ENCODE results near the gene PTPRD.
A peak's percentile ranks its signal among the peaks of the same experiment; 100 is the strongest.

PTPRD gene

GRCh38 chr9:9754186-9754585 is 858.6 kb downstream of the PTPRD start:
- DNase-seq (ENCODE audit: low read depth, low spot score), result no peak

DNA sequence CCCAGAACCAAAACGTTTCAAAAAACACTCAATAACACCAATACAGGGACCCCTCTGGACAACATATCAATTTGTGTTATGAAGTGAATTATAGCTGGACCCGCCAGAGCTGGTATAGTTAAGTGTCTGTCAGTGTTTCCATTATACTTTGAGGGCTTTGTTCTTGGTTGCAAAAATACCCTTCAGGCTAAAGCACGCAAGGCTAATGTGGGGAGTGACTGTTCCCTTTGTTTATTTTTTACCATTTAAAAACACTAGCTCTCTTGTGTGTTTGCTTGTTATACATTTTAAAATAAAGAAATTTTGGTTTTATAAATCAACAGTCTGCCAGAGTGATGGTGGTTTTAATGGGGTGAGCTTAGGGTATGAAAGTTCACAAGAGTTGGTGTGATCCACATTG is 859.5 kb downstream of the PTPRD start:
- no peak for DNase-seq (ENCODE audit: low read depth, low spot score)

DNA sequence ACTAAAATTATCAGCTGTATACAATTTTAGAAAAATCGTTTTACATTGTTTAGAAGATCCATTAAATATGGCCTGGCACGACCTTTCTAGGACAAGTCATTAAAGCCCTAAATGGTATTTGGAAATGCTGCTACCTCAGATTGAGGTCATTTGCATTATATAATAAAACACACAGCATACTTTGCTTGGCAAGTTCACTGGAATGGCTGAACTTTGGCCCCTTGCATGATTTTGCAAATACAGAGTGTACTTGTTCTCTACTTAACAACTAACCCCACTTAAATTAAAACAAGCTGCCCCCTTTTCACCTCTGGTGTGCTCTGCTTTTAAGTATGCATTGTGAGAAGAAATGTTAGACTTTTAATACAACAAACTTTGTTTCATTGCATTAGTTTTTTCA is 860.1 kb downstream of the PTPRD start:
- DNase-seq (ENCODE audit: low read depth, low spot score), result no peak

DNA sequence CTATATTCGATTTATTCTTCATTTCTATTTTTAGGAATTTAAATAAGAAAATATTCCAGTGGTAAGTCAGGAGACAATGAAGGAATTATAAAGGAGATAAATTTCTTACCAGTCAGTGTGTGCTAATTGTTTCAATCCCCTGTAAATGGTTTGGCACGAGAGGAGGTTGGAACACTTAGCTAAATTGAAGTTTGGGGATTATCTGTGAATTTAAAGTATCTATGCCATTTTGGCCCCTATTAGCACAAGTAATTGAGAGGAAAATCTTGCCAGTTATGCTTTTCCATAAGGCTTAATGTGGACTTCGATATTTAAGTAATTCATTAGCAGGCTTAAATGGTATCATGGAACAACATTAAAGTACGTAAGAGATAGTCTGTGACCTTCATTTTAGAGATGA is 860.8 kb downstream of the PTPRD start:
- DNase-seq (ENCODE audit: low read depth, low spot score), result no peak

- DNase-seq (ENCODE audit: low read depth, low spot score), result no peak
These were observed 862.1 kb downstream of the PTPRD start for GRCh38 chr9:9750719-9751118.

DNA sequence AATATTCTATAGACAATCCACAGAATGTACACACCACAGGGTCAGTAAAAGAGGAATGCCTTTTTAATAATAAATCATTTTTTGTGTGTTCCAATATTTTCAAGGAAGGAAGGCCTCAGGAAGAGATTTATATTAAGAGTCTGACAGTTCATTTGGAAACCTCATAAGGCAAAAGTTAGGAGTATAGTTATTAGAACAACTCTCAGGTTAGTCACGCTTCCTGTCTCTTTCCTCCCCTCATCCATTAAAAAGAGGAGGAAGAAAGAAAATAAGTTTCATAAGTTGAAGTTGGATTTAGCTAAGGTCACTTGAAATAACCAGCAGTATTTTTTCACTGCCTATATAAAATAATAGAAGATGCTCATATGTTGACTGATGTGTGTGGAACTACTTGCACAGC is 863.2 kb downstream of the PTPRD start:
- no peak for DNase-seq (ENCODE audit: low read depth, low spot score)

- DNase-seq (ENCODE audit: low read depth, low spot score), result peak; percentile 42
These were observed 865.0 kb downstream of the PTPRD start for GRCh38 chr9:9747787-9748186.

DNA sequence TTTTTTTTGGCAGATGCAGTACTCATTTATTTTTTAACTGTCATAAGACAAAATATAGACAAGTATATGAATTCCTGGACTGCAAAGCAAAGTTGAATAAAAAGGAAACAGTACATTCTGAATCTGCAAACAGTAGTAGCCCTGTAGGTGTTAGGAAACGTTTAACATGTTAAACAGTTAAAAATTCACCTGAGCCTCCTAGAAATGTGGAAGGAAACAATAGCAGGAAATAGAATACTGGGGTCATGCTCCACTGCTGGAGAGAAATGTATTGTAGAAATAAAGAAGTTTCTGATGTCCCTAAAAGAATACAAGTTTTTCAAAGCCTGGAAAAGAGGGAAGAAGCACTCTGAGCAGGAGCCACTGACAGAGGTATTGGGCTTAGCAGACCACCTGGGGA is 866.0 kb downstream of the PTPRD start:
- DNase-seq (ENCODE audit: low read depth, low spot score), result no peak

- DNase-seq (ENCODE audit: low read depth, low spot score), result no peak
These were observed 869.0 kb downstream of the PTPRD start for GRCh38 chr9:9743822-9744221.

GRCh38 chr9:9730174-9730573 is 882.6 kb downstream of the PTPRD start:
- DNase-seq (ENCODE audit: low read depth, low spot score), result no peak

- no peak for DNase-seq (ENCODE audit: low read depth, low spot score)
These were observed 883.7 kb downstream of the PTPRD start for GRCh38 chr9:9729082-9729481.

DNA sequence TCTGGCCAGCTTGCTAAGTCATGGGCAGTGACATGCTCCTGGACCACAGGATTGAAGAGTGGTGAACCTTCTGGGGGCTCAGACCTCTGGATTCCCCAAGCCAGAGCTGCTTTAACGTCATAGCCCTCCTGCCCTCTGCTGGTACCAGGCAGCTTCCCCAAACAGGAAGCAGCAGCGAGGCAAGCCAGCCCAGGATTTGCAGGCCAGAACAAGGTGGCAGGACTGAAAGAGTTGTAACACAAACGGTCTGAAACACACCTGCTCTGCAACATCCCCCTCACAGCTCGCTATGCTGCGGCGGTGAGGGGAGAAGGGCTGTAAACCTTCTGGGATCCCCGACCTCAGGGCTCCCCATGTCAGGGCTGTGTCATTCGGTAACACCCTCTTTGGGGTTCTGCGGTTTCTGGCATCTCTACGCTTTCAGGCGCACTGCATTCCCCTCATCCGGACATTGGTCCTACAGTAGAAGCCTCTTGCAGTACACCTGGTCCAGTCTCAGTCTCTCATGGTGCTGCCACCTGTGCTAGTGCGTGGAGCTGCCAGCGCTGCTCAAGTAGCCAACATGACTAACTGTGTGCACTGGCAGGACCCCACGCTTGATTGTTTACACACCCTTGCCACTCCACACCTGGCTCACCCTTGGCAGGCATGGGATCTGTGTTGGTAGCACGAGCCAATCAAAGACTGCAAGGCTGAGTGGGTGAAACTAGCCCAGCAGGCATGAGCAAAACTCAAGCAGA is 893.3 kb downstream of the PTPRD start:
- DNase-seq (ENCODE audit: low read depth, low spot score), result no peak

- no peak for DNase-seq (ENCODE audit: low read depth, low spot score)
These were observed 894.1 kb downstream of the PTPRD start for GRCh38 chr9:9718691-9719090.

- DNase-seq (ENCODE audit: low read depth, low spot score), result no peak
These were observed 933.4 kb downstream of the PTPRD start for GRCh38 chr9:9679433-9679832.

- DNase-seq (ENCODE audit: low read depth, low spot score), result no peak
These were observed 938.3 kb downstream of the PTPRD start for GRCh38 chr9:9674461-9674860.

DNA sequence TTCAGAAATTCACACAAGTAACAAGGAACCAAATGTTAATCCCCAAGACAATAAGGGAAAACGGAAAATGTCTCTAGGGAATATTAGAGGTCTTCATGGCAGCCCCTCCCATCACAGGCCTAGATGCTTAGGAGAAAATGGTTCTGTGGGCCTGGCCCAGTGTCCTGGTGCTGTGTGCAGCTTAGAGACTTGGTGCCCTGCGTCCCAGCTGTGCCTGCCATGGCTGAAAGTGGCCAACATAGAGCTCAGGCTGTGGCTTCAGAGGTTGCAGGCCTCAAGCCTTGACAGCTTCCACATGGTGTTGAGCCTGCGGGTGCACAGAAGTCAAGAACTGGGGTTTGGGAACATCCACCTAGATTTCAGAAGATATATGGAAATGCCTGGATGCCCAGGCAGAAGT is 942.3 kb downstream of the PTPRD start:
- DNase-seq (ENCODE audit: low read depth, low spot score), result no peak

DNA sequence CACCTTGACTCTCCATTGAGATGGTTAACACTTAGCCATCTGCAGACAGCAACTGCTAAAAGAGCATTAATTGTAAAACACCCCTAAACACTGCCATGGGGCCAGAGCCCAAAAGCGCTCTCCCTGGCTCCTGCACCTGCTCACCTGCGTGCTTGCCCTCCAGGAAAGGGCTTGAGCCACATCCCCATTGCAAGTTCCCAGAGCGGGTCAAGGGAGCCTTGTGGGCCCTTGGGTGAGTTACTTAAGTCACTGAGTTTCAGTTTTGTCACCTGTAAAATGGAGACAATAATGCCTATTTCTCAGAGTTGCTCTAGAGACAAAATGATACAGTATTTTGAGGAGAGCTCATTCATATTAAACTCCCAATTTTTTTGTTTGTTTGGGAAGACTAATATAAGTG is 967.8 kb downstream of the PTPRD start:
- no peak for DNase-seq (ENCODE audit: low read depth, low spot score)

DNA sequence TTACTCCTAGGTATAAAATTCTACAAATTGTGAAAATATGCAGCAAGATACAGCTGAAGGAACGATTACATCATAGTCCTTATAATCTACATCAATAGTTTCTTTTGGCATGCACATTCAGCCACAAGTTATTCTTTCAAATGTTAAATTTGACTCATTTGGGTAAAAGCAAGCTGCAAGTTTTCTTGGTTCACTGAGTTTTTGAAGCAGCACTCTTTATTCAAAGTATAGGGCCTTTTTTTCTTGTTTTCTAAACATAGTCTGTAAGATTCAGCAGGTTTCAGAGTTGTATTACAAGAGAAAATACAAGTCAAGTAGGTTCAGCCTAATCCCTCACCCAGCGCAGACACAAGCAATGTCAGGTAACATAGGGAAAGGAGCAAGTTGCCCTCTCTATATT is 981.5 kb downstream of the PTPRD start:
- DNase-seq (ENCODE audit: low read depth, low spot score), result peak; percentile 55

- DNase-seq (ENCODE audit: low read depth, low spot score), result no peak
These were observed 987.6 kb downstream of the PTPRD start for GRCh38 chr9:9625248-9625647.

DNA sequence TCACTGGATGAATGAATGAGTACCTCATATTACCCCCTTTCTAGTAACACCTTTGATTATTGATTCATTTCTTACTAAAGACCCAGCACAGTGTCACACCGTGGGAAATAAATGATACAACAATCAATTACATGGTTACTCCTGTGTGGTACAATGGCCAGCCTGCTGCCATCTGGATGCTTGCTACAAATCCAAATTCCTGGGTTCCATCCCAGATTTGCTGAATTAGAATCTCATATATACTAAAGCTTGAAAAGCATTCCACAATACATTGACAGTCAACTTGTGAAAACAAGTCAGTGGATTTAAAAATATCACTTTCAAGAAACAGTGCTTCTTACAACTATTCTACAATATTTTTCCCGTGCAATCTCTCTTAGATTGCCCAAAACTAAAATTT is 989.3 kb downstream of the PTPRD start:
- DNase-seq (ENCODE audit: low read depth, low spot score), result no peak

GRCh38 chr9:9621355-9621940 is 991.4 kb downstream of the PTPRD start:
- DNase-seq (ENCODE audit: low read depth, low spot score), result no peak

DNA sequence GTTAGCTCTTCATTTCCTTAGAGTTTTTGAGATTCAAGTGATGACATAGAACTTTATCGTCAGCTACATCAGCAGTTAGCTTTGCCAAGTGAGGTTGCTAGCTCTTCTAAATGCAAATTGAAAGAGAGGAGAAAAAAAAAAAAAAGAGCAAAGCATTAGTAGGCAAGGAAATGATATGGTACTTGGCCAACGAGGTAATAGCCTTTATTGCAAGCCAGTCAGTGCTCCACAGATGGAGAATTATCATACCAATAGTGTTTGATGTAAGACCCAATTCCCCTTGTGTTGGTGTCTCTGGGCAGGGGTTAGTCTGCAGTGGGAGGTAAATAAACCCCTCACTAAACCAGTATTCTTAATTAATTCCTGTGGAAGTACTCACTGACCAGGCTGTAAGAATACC is 992.1 kb downstream of the PTPRD start:
- no peak for DNase-seq (ENCODE audit: low read depth, low spot score)

- DNase-seq (ENCODE audit: low read depth, low spot score), result no peak
These were observed 997.7 kb downstream of the PTPRD start for GRCh38 chr9:9615086-9615485.

DNA sequence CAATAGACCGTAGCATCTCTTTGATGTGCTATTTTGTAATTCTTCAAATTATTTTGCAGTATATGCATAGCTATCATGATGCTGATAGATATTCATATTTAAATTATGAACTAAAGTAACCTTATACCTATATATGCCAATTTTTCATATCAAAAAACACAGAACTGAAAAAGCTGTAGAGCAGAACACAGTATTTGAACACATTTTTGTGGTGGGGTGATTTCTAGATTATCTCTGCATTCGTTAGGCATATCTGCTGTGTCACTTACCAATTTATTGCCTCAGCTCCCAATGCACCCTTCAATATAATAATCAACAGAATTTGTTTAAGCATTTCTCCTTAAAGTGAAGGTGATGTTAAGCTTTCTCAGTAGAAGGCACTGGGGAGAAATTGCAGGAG is 998.2 kb downstream of the PTPRD start:
- no peak for DNase-seq (ENCODE audit: low read depth, low spot score)

All from astrocyte of the hippocampus (primary cell).